ENCODE data around the gene TRAF2. TPM values are rescaled to one million over a fixed set of nuclear protein-coding genes. Genes with fewer than 3 reads are reported as not detected.

TRAF2 gene
- total RNA-seq, 2 experiments from 2014 or later = 43.6 to 45.7 TPM

DNA sequence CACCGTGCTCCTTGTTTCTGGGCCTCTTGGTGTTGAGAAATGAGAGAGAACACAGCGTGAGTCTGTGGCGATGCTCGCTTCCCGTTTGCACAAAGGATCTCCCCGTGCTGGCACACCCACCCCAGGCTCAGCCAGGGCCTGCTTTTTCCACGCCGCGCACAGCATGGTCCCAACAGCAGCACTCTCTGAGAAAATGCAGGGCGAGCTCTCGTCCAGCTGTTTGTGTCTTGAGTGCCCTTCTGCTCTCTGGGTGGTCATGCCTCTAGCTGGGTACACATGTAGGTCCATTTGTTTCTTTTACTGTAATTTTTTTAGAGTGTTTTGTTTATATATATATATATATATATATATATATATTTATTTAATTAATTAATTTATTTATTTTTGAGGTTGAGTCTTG lies 31.6 kb downstream of the TRAF2 start:
- no peaks in the 10 kb centered on the region for H3K9me3 Mint-ChIP-seq
- H3K4me1 Mint-ChIP-seq = peaks cover 12% of the 10 kb centered on the region
- H3K36me3 Mint-ChIP-seq (ENCODE audit: low read depth) = peaks cover 57% of the 10 kb centered on the region
- no peaks in the 10 kb centered on the region for H3K27me3 Mint-ChIP-seq
- ChIA-PET POLR2A (interaction anchor here (1.0 kb wide), 1 partner anchor 32 kb away, joined by 3 read pairs; the partner anchor contains the start of gene TRAF2), CTCF (interaction anchor here (0.6 kb wide), 1 partner anchor 138 kb away, joined by 3 read pairs; no protein-coding TSS in a partner anchor)
- no peak overlapping the region for H3K27ac Mint-ChIP-seq
- H3K4me3 Mint-ChIP-seq = no peak overlapping the region
- no peak for DNase-seq

DNA sequence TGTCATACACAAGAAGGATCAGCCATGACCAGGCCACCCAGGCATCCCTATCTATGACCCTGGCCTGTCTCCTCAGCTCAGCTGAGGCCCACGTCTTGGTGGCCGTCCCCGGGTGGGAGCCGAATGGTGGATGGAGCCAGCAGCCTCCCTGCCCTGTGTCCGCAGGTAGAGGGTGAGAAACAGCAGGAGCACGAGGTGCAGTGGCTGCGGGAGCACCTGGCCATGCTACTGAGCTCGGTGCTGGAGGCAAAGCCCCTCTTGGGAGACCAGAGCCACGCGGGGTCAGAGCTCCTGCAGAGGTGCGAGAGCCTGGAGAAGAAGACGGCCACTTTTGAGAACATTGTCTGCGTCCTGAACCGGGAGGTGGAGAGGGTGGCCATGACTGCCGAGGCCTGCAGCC lies 33.8 kb downstream of the TRAF2 start:
- POLR2A ChIA-PET = interaction anchor here (0.6 kb wide), 1 partner anchor 55 kb away, joined by 3 read pairs; no protein-coding TSS in a partner anchor
- Mint-ChIP-seq H3K36me3 (ENCODE audit: low read depth) (peaks cover 53% of the 10 kb centered on the region), H3K4me1 (peaks cover 14% of the 10 kb centered on the region), H3K9me3 (no peaks in the 10 kb centered on the region), H3K4me3 (no peak overlapping the region), H3K27ac (no peak overlapping the region), H3K27me3 (no peaks in the 10 kb centered on the region)
- no peak for DNase-seq
- CTCF ChIA-PET = no interaction called here

DNA sequence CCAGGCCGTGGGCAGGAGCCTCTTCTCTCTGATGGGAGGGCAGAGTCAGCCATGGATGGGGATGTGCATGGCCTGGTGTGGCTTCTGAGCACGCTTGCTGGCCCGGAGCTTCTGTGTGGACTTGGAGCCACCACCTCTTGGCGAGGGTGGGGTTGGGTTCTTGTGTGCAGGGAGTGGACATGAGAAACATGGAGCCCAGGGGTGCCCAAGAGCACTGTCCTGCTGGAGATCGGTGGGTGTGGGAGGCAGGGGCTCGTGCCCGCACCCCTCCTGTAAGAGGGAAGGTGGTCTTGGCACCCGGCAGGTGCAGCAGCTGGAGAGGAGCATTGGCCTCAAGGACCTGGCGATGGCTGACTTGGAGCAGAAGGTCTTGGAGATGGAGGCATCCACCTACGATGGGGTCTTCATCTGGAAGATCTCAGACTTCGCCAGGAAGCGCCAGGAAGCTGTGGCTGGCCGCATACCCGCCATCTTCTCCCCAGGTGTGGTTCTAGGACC lies 34.5 kb downstream of the TRAF2 start:
- Mint-ChIP-seq H3K9me3 (no peaks in the 10 kb centered on the region), H3K27ac (no peak overlapping the region), H3K27me3 (no peaks in the 10 kb centered on the region), H3K36me3 (ENCODE audit: low read depth) (peaks cover 51% of the 10 kb centered on the region), H3K4me3 (no peak overlapping the region), H3K4me1 (peaks cover 9% of the 10 kb centered on the region)
- no peak for DNase-seq
- CTCF ChIA-PET = interaction anchor here (0.6 kb wide), 1 partner anchor 487 kb away, joined by 3 read pairs; no protein-coding TSS in a partner anchor
- POLR2A ChIA-PET = interaction anchor here (1.1 kb wide), 1 partner anchor 17 kb away, joined by 3 read pairs; no protein-coding TSS in a partner anchor

DNA sequence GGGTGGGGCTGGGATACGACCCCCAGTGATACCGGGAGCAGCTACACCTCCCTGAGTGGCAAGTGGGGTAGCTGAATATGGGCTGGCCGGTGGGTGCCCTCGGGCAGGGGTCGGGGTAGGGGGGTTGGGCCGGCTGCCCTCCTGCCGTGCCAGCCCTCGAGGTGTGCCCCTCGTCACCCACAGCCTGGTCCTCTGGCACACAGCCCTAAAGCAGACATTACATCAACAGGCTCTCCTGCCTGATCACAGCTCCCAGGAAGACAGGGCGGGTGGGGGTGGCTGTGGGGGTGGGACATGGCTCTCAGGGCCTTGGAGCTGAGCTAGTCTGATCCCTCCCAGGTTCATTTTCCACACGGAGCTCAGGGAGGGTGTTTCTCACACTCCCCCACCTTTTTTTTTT lies 35.0 kb downstream of the TRAF2 start:
- H3K27me3 Mint-ChIP-seq = no peaks in the 10 kb centered on the region
- H3K27ac Mint-ChIP-seq = no peak overlapping the region
- CTCF ChIA-PET = interaction anchor here (0.6 kb wide), 1 partner anchor 487 kb away, joined by 3 read pairs; no protein-coding TSS in a partner anchor
- no peaks in the 10 kb centered on the region for H3K9me3 Mint-ChIP-seq
- no peak overlapping the region for H3K4me3 Mint-ChIP-seq
- peaks cover 5% of the 10 kb centered on the region for H3K4me1 Mint-ChIP-seq
- POLR2A ChIA-PET = interaction anchor here (1.1 kb wide), 1 partner anchor 16 kb away, joined by 3 read pairs; no protein-coding TSS in a partner anchor
- peaks cover 48% of the 10 kb centered on the region for H3K36me3 Mint-ChIP-seq (ENCODE audit: low read depth)
- DNase-seq = no peak

DNA sequence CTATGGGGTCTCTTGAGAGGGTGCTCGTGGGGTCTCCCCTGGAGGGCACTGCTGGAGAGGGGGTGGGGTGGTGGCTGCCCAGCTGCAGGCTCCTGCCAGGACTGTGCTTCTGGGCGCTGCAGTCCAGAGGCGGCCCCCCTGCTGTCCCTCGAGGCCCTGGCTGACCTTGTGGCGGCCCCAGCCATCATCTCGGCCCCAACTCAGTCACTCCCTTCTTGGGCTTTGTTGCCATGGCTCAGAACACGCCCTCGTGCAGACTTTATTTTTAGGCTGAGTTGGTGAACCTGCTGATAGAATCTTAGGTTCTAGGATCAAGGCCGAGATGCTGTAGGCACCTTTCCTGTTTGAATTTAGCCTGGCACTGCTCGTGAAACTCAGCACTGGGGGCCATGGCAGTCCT lies 35.4 kb downstream of the TRAF2 start:
- Mint-ChIP-seq H3K9me3 (no peaks in the 10 kb centered on the region), H3K4me3 (no peak overlapping the region), H3K27me3 (no peaks in the 10 kb centered on the region), H3K27ac (no peak overlapping the region), H3K36me3 (ENCODE audit: low read depth) (peaks cover 48% of the 10 kb centered on the region), H3K4me1 (peaks cover 5% of the 10 kb centered on the region)
- no peak for DNase-seq
- POLR2A ChIA-PET = no interaction called here
- CTCF ChIA-PET = no interaction called here

DNA sequence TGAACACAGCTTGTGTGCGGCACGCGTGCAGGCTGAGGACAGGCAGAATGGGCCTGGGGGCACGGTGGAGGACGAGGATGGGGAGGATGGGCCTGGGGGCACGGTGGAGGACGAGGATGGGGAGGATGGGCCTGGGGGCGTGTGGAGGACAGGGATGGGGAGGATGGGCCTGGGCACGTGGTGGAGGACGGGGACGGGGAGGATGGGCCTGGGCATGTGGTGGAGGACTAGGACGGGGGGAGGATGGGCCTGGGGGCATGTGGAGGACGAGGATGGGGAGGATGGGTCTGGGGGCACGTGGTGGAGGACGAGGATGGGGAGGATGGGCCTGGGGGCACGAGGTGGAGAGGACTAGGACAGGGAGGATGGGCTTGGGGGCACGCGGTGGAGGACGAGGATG lies 36.2 kb downstream of the TRAF2 start:
- Mint-ChIP-seq H3K4me3 (no peak overlapping the region), H3K36me3 (ENCODE audit: low read depth) (peaks cover 46% of the 10 kb centered on the region), H3K27me3 (no peaks in the 10 kb centered on the region), H3K9me3 (no peaks in the 10 kb centered on the region), H3K27ac (no peak overlapping the region), H3K4me1 (peaks cover 5% of the 10 kb centered on the region)
- CTCF ChIA-PET = no interaction called here
- POLR2A ChIA-PET = no interaction called here
- no peak for DNase-seq

DNA sequence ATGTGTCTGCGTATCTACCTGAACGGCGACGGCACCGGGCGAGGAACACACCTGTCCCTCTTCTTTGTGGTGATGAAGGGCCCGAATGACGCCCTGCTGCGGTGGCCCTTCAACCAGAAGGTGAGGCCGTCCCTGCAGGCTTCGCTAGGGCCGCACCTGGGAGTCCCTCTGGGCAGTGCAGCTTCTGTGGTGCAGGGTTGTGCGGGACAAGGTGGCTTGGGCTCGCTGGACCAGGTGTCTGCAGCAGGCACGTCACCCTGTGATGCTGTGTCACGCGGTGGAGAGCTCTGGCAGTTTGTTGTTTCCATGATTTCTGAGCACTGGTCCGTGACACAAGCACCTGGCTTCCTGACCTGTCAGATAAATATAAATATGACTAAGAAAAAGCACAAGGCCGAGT lies 37.6 kb downstream of the TRAF2 start:
- H3K4me3 Mint-ChIP-seq = no peak overlapping the region

DNA sequence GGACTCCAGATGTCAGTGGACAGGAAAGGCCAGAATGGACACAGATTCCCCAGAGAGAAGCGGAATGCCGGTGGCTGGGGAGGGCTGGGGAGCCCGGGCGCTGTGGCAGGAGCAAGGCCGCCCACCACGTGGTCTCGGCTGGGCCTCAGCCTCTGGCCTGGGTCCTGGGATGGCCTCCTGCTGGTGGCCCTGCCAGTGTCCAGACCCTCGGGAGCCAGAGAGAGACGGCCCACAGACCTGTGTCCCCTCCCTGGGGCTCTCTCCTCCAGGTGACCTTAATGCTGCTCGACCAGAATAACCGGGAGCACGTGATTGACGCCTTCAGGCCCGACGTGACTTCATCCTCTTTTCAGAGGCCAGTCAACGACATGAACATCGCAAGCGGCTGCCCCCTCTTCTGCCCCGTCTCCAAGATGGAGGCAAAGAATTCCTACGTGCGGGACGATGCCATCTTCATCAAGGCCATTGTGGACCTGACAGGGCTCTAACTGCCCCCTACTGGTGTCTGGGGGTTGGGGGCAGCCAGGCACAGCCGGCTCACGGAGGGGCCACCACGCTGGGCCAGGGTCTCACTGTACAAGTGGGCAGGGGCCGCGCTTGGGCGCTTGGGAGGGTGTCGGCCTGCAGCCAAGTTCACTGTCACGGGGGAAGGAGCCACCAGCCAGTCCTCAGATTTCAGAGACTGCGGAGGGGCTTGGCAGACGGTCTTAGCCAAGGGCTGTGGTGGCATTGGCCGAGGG lies 39.3 kb downstream of the TRAF2 start:
- Mint-ChIP-seq H3K9me3 (no peaks in the 10 kb centered on the region), H3K27ac (no peak overlapping the region), H3K27me3 (no peaks in the 10 kb centered on the region), H3K4me3 (no peak overlapping the region), H3K4me1 (peaks cover 7% of the 10 kb centered on the region), H3K36me3 (ENCODE audit: low read depth) (peaks cover 46% of the 10 kb centered on the region)
- POLR2A ChIA-PET = interaction anchor here (1.1 kb wide), 1 partner anchor 12 kb away, joined by 4 read pairs; no protein-coding TSS in a partner anchor
- CTCF ChIA-PET = interaction anchor here (1.2 kb wide), 1 partner anchor 121 kb away, joined by 3 read pairs; the partner anchor contains the start of gene NPDC1
- no peak for DNase-seq

More for the DNA sequence above, 37.6 kb downstream of the TRAF2 start:
- no peak for DNase-seq
- no peaks in the 10 kb centered on the region for H3K9me3 Mint-ChIP-seq
- no peaks in the 10 kb centered on the region for H3K27me3 Mint-ChIP-seq
- H3K27ac Mint-ChIP-seq = no peak overlapping the region
- H3K4me1 Mint-ChIP-seq = peaks cover 7% of the 10 kb centered on the region
- ChIA-PET CTCF (no interaction called here), POLR2A (no interaction called here)
- peaks cover 49% of the 10 kb centered on the region for H3K36me3 Mint-ChIP-seq (ENCODE audit: low read depth)

DNA sequence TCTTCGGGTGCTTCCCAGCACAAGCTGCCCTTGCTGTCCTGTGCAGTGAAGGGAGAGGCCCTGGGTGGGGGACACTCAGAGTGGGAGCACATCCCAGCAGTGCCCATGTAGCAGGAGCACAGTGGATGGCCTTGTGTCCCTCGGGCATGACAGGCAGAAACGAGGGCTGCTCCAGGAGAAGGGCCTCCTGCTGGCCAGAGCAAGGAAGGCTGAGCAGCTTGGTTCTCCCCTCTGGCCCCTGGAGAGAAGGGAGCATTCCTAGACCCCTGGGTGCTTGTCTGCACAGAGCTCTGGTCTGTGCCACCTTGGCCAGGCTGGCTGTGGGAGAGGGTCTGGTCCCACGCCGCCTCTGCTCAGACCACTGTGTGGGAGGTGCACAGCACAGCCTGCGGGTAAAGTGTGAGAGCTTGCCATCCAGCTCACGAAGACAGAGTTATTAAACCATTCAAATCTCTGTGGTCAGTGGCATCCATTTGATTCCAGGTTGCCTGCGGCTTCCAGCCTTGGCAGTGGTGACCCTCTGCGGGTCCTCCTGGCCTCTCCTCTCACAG lies 39.9 kb downstream of the TRAF2 start:
- ChIA-PET POLR2A (interaction anchor here (1.1 kb wide), 1 partner anchor 11 kb away, joined by 4 read pairs; no protein-coding TSS in a partner anchor), CTCF (interaction anchor here (1.2 to 1.8 kb wide), 2 partner anchors 84 to 120 kb away, joined by 3 to 8 read pairs; partner anchors contain the start of genes AJM1 and NPDC1)
- Mint-ChIP-seq H3K27ac (no peak overlapping the region), H3K9me3 (no peaks in the 10 kb centered on the region), H3K36me3 (ENCODE audit: low read depth) (peaks cover 45% of the 10 kb centered on the region), H3K4me3 (no peak overlapping the region), H3K27me3 (no peaks in the 10 kb centered on the region), H3K4me1 (peaks cover 7% of the 10 kb centered on the region)
- DNase-seq = no peak

DNA sequence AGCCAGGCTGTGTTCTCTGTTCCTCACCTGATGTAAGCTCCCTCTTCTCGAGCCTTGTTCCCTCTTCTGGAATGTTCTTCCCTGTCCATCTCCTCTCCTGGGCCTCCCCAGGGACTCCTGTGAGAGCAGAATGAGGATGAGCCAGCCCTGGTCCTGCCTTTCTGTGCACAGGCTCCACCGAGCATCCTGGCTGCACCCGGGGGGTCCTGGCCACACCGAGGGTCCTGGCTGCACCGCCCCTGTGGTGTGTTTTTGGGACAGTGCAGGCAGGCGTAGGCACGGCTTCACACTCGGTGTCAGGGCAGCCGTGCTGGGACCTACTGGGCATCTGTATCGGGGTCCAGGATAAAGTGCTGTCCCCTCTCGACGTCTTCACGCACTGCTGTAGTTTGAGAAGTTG lies 40.4 kb downstream of the TRAF2 start:
- peaks cover 8% of the 10 kb centered on the region for H3K4me1 Mint-ChIP-seq
- no peak for DNase-seq
- H3K9me3 Mint-ChIP-seq = no peaks in the 10 kb centered on the region
- ChIA-PET CTCF (interaction anchor here (1.2 to 1.8 kb wide), 2 partner anchors 84 to 120 kb away, joined by 3 to 8 read pairs; partner anchors contain the start of genes AJM1 and NPDC1), POLR2A (interaction anchor here (1.1 kb wide), 1 partner anchor 11 kb away, joined by 4 read pairs; no protein-coding TSS in a partner anchor)
- H3K27ac Mint-ChIP-seq = no peak overlapping the region
- H3K36me3 Mint-ChIP-seq (ENCODE audit: low read depth) = peaks cover 50% of the 10 kb centered on the region
- no peaks in the 10 kb centered on the region for H3K27me3 Mint-ChIP-seq
- no peak overlapping the region for H3K4me3 Mint-ChIP-seq

DNA sequence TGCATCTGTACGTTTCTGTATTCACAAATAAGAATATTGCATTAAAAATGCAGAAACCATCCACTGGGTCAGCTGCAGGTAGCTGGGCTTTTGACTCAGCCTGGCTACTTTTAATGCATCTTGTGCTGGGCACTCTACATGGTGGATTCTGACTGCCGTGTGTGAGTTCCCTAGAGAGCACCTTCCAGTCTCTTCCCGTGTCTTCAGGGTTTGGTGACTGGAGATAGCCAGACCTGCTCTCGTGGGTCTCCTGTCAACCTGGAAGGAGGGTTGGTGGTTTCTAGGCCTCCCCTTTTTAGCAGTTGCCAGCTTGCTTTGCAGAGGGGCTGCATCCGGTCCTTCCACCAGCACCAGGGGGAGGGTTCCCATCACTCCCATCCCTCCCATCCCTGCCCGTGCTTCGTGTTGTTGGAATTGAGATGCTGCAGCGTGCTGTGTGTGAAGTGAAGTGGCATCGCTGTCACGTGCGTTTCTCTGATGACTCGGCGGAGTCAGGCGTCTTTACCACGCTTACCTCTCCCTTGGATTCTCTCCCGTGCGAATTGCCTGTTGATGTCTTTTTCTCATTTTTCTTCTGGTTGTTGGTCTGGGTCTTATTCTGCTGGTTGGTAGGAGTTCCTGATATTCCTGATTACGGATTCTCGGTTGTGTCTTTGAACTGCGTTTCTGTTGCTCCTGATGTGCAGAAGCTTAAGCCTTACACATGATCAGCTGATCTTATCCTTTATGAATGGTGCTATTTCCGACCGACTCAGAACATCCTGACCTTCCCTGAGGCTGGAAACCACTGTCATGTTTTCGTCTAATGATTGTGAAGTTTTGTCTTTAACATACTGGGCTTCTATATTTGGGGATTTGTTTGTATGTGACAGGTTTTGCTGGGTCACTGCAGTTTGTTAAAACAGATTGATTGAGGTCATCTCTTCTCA lies 41.3 kb downstream of the TRAF2 start:
- H3K27ac Mint-ChIP-seq = no peak overlapping the region

DNA sequence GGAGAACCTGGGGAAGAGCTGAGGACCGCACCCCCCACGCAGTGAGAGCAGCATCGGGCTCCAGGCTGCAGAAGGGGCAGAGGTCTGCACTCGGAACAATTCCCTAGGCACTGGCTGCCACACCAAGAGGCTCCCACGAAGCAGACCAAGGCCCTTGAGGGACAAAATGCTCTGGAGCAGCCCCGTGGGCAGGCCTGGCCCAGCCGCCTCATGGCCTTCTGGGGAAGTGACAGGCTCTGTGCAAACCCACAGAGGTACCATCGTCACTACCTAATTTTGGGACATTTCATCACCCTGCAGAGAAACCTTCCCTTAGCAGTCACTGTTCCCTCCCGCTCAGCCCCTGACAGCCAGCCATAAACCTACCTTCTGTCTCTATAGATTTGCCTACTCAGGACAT lies 42.3 kb downstream of the TRAF2 start:
- peaks cover 55% of the 10 kb centered on the region for H3K36me3 Mint-ChIP-seq (ENCODE audit: low read depth)
- no peak overlapping the region for H3K4me3 Mint-ChIP-seq
- POLR2A ChIA-PET = no interaction called here
- no peak overlapping the region for H3K27ac Mint-ChIP-seq
- no peaks in the 10 kb centered on the region for H3K27me3 Mint-ChIP-seq
- CTCF ChIA-PET = no interaction called here
- no peaks in the 10 kb centered on the region for H3K9me3 Mint-ChIP-seq
- no peak for DNase-seq
- H3K4me1 Mint-ChIP-seq = peaks cover 14% of the 10 kb centered on the region

More for the DNA sequence above, 41.3 kb downstream of the TRAF2 start:
- no peaks in the 10 kb centered on the region for H3K27me3 Mint-ChIP-seq
- H3K4me1 Mint-ChIP-seq = peaks cover 12% of the 10 kb centered on the region
- peaks cover 49% of the 10 kb centered on the region for H3K36me3 Mint-ChIP-seq (ENCODE audit: low read depth)
- H3K9me3 Mint-ChIP-seq = no peaks in the 10 kb centered on the region
- H3K4me3 Mint-ChIP-seq = no peak overlapping the region
- ChIA-PET CTCF (interaction anchor here (1.8 kb wide), 1 partner anchor 85 kb away, joined by 8 read pairs; the partner anchor contains the start of gene AJM1), POLR2A (no interaction called here)
- DNase-seq = no peak
